Activated T-cell treated with anti-CD3 and anti-CD28 coated beads for 24 hours (primary cell): ENCODE results near the gene PTPRR.
"Not testable (repeated sequence)": the region's sequence is repeated elsewhere in the genome, so short reads cannot be mapped to it uniquely, and the experiment has no call there.

ENCODE experiments used
- DNase-seq: peaks from one replicate; pipeline ENCODE4 v3.0.0-alpha.2; 2020; ENCODE audit warnings: low read depth

The PTPRR gene

DNA sequence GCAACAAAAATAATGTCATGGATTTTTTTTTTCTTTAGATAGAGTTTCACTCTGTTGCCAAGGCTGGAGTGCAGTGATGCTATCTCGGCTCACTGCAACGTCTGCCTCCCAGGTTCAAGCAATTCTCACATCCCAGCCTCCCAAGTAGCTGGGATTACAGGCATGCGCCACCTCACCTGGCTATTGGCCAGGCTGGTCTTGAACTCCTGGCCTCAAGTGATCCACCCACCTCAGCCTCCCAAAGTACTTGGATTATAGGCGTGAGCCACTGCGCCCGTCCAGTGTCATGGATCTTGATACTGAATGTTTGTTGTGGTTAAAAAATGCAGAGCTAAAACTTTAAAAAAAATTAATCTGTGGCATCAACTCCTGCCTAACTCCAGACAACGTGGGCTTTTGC, 175.5 kb downstream of the PTPRR start:
- DNase-seq: no peak

DNA sequence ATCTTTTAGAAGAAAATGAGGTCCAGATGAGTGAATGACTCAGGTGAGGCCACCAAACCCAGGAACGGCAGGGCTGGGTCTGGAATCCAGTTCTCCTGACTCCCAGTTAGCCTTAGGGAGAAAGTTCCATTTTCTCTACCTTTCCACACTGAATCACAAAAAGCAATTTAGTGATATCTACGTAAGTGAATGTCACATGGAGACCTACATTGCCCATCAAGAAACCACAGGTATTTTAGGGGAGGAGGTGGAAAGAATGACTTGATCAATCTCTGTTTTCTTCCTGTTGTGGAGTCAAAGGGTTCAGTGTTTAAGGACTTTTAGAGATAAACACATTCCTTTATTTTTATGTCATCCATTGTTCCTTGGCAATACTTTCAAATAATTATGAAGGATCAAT, 176.4 kb downstream of the PTPRR start:
- no peak for DNase-seq

- no peak for DNase-seq
Observed at GRCh38 chr12:70741256-70741655, 179.3 kb downstream of the PTPRR start.

DNA sequence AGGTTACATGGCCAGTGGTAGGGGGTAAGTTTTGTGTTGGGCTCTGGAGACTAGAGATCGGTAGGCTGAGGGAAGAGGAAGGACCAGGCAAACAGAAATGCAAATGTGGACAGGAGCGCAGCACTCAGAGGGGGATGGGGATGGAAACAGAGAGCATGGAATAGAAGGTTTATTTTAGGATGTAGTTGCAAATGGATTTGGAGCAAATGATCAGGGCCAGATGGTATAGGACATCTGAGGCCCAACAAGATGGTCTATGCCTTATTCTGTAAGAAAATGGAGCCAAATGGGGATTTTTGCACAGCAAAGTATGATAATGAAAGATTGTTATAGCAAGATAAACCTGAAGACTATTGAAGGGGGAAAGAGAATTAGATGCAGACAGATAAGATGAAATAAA, 180.8 kb downstream of the PTPRR start:
- no peak for DNase-seq

GRCh38 chr12:70736351-70737133, 184.0 kb downstream of the PTPRR start:
- no peak for DNase-seq

- not testable (repeated sequence) for DNase-seq
Observed at GRCh38 chr12:70735197-70735596, 185.3 kb downstream of the PTPRR start.

- no peak for DNase-seq
Observed at GRCh38 chr12:70733385-70733784, 187.2 kb downstream of the PTPRR start.

DNA sequence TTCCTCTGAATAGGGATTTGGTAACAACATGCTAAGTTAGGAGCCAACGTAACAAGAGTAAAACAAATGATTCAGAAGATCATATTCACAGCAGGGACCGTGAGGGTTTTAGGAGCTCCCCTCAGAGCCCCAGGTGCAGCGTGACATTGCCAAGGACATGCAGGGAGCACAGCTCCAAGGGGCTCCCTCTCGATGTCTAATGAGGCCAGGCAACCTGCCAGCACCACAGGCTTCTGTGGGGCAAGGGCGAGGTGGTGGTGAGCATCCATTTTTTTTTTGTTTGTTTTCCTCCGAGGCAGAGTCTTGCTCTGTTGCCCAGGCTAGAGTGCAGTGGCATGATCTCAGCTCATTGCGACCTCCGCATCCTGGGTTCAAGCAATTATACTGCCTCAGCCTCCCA, 188.3 kb downstream of the PTPRR start:
- no peak for DNase-seq

GRCh38 chr12:70730675-70731180, 189.8 kb downstream of the PTPRR start:
- DNase-seq: no peak

DNA sequence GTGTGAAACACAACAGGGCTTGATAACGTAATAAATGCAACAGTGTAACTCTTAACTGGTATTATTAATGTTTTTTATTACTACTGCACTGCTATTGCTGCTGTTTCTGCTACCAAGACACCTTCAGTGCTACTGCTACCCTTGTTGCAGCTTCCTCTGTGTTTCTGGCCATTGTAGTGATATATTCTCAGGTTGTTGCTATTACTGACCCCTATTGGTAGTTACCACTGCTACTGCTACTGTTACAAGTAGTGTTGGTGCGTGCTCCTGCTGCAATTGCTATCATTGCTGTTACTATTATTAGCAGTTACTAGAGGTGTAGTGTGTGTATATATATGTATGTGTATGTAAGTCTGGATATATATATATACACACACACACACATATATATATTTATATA, 196.1 kb downstream of the PTPRR start:
- DNase-seq: no peak

GRCh38 chr12:70722584-70723343, 197.8 kb downstream of the PTPRR start:
- no peak for DNase-seq

DNA sequence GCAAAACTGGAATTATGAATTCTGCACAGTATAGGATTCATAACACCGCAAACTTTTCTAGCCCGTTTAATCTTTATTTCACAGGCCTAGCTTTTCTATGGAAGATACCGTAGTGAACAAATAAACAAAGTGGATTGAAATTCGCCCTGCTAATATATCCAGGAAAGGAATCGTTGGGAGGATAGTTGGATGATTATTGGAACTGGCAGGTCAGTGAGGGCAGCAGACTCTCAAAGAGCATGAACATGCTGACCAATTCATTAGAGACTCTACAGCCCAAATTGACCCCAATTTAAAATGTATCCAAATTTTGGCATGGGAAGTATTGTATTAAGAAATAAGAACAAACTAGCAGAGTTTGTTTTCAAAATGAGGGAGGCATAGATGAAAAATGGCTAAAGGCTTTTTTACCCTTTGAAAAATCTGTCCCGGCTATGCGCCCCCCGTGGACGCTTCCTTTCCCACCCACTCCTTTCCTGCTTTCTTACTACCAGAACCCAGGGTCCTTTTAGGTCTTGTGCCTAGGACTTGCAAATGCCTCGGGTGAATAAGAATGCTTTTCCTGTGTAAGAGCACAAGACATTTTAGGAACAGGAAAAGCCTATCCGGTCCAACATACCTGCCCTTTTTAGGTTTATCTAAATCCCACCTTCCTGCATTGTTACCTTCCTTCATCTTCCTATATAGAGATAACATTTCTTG, 198.7 kb downstream of the PTPRR start:
- DNase-seq: no peak

DNA sequence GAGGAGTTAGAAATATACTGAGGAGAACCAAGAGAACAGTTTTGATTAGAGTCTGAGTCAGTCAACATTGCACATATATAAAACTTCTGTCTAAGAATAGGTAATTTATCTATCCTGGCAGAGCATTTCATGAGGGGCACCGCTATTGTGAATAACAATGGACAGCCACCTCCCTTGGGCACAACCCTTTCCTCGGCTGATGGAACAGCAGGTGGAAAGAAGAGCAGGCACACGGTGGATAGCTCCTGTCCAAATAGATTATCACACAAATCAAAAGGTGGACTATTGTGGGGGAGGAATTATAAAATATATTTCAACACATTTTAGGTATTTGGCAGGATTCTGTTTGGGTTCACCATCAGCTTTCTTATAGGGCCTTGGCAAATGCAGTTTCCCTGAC, 199.3 kb downstream of the PTPRR start:
- no peak for DNase-seq

- peak; percentile 4 for DNase-seq
Observed at GRCh38 chr12:70719672-70720420, 200.7 kb downstream of the PTPRR start.

DNA sequence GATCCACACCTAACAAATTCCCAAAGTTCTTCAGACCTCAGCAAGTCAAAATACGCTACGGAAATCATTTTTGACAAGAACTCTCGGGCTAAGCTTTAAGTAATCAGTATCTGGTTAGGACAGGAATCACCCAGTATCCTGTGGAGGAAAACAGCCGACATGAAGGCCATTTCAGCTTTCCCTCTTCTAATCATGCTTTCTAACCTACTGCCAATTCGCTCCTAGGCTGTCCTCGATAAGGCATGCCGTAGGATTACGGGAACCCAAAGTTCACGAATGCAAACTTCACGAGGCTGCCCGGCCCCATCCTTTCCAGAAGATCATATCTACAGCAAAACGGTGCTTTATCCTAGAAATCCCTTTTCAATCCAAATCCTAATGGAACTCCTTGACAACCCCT, 201.5 kb downstream of the PTPRR start:
- no peak for DNase-seq

GRCh38 chr12:70711831-70712230, 208.7 kb downstream of the PTPRR start:
- DNase-seq: no peak

- DNase-seq: no peak
Observed at GRCh38 chr12:70709022-70709421, 211.5 kb downstream of the PTPRR start.

GRCh38 chr12:70706611-70707010, 213.9 kb downstream of the PTPRR start:
- no peak for DNase-seq

- no peak for DNase-seq
Observed at GRCh38 chr12:70698345-70698744, 222.2 kb downstream of the PTPRR start.

DNA sequence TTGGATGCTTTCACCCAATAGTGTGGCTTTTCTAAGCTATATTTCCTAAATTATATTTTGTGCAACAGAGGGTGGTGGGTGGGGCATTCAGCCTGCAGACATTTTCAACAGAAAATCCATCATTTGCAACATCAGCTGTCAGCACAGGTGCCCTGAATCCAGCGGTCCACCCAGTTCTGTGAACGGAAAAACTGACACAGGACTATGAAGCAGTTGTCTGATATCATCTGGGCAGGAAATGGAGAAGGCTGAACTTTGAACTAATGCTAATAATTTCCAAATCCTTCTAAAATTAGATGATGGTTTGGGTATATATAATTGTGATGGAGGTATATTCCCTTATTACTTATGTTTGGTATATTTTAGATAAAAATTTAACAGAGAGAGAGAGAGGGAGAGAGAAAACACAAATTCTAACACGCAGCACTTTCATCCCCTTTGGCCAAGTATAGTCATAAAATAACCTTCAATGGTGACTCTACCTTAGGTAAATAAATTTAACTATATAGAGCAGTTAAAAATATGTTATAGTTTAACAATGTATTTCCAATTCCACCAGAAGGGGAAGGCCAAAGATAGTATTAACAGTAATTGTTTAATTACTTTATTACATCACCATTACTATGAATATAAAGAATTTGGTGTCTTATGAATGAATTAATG, 225.0 kb downstream of the PTPRR start:
- DNase-seq: no peak

GRCh38 chr12:70692681-70693288, 227.8 kb downstream of the PTPRR start:
- DNase-seq: no peak
